Activated T-cell treated with anti-CD3 and anti-CD28 coated beads, Interleukin-2, amount 50 U/mL, for 72 hours (primary cell): ENCODE results near the gene RNASE13. TPM values are rescaled to one million over a fixed set of nuclear protein-coding genes. Genes with fewer than 3 reads are reported as not detected.
"Not testable (repeated sequence)": the region's sequence is repeated elsewhere in the genome, so short reads cannot be mapped to it uniquely, and the experiment has no call there.

ENCODE experiments used
- ATAC-seq, 2 donors: fragments of 150-1000 bp; cut with Tn5 transposase; replicated peaks in 1 of 2; 2 replicates each; pipeline ENCODE4 v1.10.0; 2021; ENCODE audit warnings: moderate library complexity in 2 of 2, mild to moderate bottlenecking in 1 of 2
- DNase-seq, 2 donors: peaks; one replicate each; pipeline ENCODE4 v3.0.0; 2021 to 2022; ENCODE audit warnings: mixed read lengths in 1 of 2
- H3K27ac Mint-ChIP-seq: one replicate; pipeline ENCODE4 v1.8.0; 2022; ENCODE audit warnings: mild to moderate bottlenecking, moderate library complexity, mixed read lengths
- H3K27me3 Mint-ChIP-seq: one replicate; pipeline ENCODE4 v1.8.0; 2022; ENCODE audit warnings: low read depth, mixed read lengths
- H3K36me3 Mint-ChIP-seq, 2 donors: one replicate each; pipeline ENCODE4 v1.8.0; 2022; ENCODE audit warnings: mixed read lengths in 2 of 2, mild to moderate bottlenecking in 1 of 2; ENCODE audit not compliant: insufficient read depth in 2 of 2
- H3K4me1 Mint-ChIP-seq: one replicate; pipeline ENCODE4 v1.8.0; 2022; ENCODE audit warnings: low read depth, mixed read lengths
- H3K4me3 Mint-ChIP-seq, 2 donors: one replicate each; pipeline ENCODE4 v1.8.0; 2022; ENCODE audit warnings: mild to moderate bottlenecking in 2 of 2, mixed read lengths in 2 of 2, moderate library complexity in 2 of 2
- H3K9me3 Mint-ChIP-seq, 2 donors: one replicate each; pipeline ENCODE4 v1.8.0; 2022; ENCODE audit warnings: mixed read lengths in 2 of 2
- total RNA-seq, 2 donors: library from RNA; stranded (reverse); gene quantifications; one replicate each; pipeline ENCODE4 v1.2.3, GENCODE V29; 2022

RNASE13 gene
- total RNA-seq, 2 donors from 2014 or later = not detected

DNA sequence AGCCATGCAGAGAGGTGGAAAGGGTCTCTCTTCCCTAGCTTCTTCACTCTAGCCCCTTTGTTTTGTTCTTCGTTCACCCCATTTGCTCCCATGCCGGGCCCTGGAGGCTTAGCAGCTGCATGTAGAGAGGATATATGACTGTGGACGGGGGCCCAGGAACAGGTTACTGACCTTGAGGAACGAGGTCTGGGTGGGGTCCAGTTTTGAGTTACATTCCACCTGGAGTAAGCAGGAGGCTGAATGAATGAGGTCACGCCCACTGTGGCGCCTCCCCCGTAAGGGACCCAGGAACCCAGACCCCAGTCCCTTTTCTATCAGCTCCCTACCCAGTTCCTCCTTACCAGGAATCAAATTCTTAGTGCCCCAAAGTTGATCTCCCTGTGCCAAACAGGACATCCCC lies 16.3 kb downstream of the RNASE13 start:
- no peak for ATAC-seq
- Mint-ChIP-seq H3K27ac (no peak overlapping the region), H3K27me3 (peaks cover 12% of the 10 kb centered on the region), H3K36me3 (no peaks in the 10 kb centered on the region), H3K9me3 (no peaks in the 10 kb centered on the region), H3K4me1 (no peaks in the 10 kb centered on the region), H3K4me3 (no peak overlapping the region)
- DNase-seq = no peak

GRCh38 chr14:21017528-21018245 lies 16.9 kb downstream of the RNASE13 start:
- Mint-ChIP-seq H3K4me3 (no peak overlapping the region), H3K27me3 (peaks cover 14% of the 10 kb centered on the region), H3K27ac (no peak overlapping the region), H3K9me3 (no peaks in the 10 kb centered on the region), H3K36me3 (no peaks in the 10 kb centered on the region), H3K4me1 (no peaks in the 10 kb centered on the region)
- DNase-seq = no peak
- ATAC-seq = no peak

DNA sequence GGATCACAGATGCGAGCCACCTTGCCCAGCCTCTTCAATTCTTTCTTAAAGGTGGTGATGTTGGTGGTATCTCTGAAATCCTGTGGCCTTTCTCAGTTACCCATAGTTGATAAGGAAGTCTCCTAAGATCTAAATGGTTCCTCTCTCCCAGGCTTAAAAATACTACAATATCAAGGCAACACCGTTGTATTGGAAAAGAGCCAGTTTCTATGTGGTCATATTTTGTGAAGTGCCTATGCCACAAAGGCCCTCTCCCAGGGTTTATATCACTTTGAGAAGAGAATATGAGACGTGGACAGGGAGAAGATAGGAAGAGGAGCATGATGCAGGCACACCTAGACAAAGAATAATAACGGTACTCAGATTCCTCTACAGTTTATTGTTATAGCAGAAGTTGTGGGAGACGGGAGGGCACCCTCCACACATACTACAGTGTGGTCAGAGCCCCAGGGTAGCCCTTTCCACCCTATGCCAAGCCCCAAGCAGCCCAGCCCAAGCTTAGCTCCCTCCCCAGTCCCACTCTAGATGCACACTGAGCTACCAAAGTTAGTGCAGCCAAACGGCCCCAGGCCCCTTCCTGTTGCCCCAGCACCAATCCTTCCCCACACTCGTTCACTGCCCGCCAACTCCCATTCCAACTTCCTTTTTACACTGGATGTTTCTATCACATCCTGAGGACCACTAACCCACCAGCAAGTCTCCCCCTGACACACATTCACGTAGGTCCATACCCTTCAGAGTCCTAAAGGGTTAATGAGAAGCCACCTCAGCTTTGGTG lies 18.0 kb downstream of the RNASE13 start:
- no peak overlapping the region for H3K27ac Mint-ChIP-seq
- H3K27me3 Mint-ChIP-seq = peaks cover 17% of the 10 kb centered on the region
- no peaks in the 10 kb centered on the region for H3K9me3 Mint-ChIP-seq
- no peaks in the 10 kb centered on the region for H3K4me1 Mint-ChIP-seq
- no peak for DNase-seq
- no peak for ATAC-seq
- H3K36me3 Mint-ChIP-seq = no peaks in the 10 kb centered on the region
- H3K4me3 Mint-ChIP-seq = no peak overlapping the region

GRCh38 chr14:21015312-21015711 lies 19.3 kb downstream of the RNASE13 start:
- Mint-ChIP-seq H3K9me3 (no peaks in the 10 kb centered on the region), H3K36me3 (no peaks in the 10 kb centered on the region), H3K4me1 (no peaks in the 10 kb centered on the region), H3K27me3 (peaks cover 20% of the 10 kb centered on the region), H3K4me3 (no peak overlapping the region), H3K27ac (no peak overlapping the region)
- no peak for ATAC-seq
- DNase-seq = no peak

DNA sequence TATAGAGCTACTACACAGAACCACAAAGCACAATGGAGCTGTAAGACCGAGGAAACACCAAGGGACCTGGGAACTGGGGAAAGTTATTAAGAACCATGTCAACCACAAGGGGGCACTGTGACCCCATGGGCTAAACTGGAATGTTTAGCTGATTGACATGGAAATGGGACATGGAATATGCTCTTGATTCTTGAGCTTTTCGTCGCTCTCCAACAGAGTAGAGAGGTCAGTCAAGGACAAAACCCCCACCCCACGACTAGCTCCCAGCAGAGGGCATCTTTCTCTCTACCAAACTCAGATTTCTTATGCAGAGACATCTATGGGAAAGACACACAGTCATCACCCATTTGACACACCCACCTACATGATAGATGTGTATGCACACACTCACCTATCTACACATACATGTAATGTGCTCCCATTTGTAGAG lies 19.8 kb downstream of the RNASE13 start:
- Mint-ChIP-seq H3K4me1 (no peaks in the 10 kb centered on the region), H3K36me3 (no peaks in the 10 kb centered on the region), H3K4me3 (no peak overlapping the region), H3K27ac (no peak overlapping the region), H3K9me3 (no peaks in the 10 kb centered on the region), H3K27me3 (peaks cover 20% of the 10 kb centered on the region)
- ATAC-seq (peak; percentile 73 to 74), DNase-seq (peak; percentile 74 to 83)

- no peaks in the 10 kb centered on the region for H3K36me3 Mint-ChIP-seq
- no peaks in the 10 kb centered on the region for H3K4me1 Mint-ChIP-seq
- no peaks in the 10 kb centered on the region for H3K9me3 Mint-ChIP-seq
- DNase-seq (no peak), ATAC-seq (no peak)
- H3K27me3 Mint-ChIP-seq = peaks cover 20% of the 10 kb centered on the region
- no peak overlapping the region for H3K27ac Mint-ChIP-seq
- no peak overlapping the region for H3K4me3 Mint-ChIP-seq
Observed at GRCh38 chr14:21011136-21011535, 23.5 kb downstream of the RNASE13 start.

DNA sequence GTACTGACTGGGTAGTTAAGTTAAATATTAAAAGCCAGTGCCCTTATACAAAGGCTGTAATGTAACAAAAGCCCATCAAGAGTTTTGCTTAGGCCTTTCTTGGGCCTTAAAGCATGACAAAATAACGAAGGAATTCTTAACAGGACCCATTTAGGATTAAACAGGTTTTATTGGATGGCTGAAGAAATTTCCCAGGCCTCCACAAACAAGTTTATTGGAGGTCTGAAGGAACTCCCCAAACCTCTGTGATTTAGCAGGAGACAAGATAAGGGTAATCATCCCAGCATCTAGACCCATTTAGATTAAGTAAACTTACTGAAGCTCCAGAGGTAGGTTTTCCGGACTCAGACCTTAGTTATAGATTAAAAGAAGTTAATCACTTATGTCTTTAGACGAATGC lies 24.9 kb downstream of the RNASE13 start:
- not testable (repeated sequence) for H3K9me3 Mint-ChIP-seq, H3K27ac Mint-ChIP-seq, H3K4me3 Mint-ChIP-seq, H3K4me1 Mint-ChIP-seq, ATAC-seq, H3K36me3 Mint-ChIP-seq, DNase-seq
- H3K27me3 Mint-ChIP-seq = peaks cover 20% of the 10 kb centered on the region

DNA sequence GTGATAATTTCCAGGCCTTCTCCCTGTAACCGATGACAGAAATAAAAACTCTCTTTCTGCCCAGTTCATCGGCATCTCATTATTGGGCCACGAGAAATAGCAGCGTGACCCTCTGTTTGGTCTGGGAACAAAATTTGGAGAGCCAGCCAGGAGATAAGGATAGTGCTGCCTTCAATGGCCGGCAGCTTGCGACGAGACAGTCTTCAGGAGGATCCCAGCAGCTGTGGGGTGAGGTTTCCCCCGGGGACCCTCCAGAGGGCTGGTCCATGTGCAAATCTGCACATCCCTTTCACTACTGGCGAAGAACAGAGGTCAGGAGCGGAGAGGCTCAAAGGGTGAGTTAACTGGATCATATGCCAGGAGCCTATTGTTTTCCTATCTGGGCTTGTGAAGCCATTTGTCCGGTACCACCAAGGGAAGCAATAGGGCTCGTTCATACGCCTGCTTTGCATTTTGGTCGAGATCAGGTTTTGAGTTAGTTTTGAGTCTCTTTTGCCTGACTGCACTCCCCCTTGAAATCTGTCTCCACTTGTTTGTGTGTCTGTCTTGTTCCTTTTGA lies 30.7 kb downstream of the RNASE13 start:
- no peaks in the 10 kb centered on the region for H3K4me1 Mint-ChIP-seq
- DNase-seq (no peak), ATAC-seq (no peak)
- no peaks in the 10 kb centered on the region for H3K27me3 Mint-ChIP-seq
- H3K36me3 Mint-ChIP-seq = no peaks in the 10 kb centered on the region
- H3K27ac Mint-ChIP-seq = no peak overlapping the region
- H3K9me3 Mint-ChIP-seq = no peaks in the 10 kb centered on the region
- no peak overlapping the region for H3K4me3 Mint-ChIP-seq

- DNase-seq (no peak), ATAC-seq (no peak)
- no peak overlapping the region for H3K4me3 Mint-ChIP-seq
- H3K27me3 Mint-ChIP-seq = no peaks in the 10 kb centered on the region
- peaks cover 4% of the 10 kb centered on the region for H3K4me1 Mint-ChIP-seq
- H3K9me3 Mint-ChIP-seq = no peaks in the 10 kb centered on the region
- H3K36me3 Mint-ChIP-seq = peaks cover 0 to 6% of the 10 kb centered on the region in 2 donors
- no peak overlapping the region for H3K27ac Mint-ChIP-seq
Observed at GRCh38 chr14:21001218-21001617, 33.4 kb downstream of the RNASE13 start.

DNA sequence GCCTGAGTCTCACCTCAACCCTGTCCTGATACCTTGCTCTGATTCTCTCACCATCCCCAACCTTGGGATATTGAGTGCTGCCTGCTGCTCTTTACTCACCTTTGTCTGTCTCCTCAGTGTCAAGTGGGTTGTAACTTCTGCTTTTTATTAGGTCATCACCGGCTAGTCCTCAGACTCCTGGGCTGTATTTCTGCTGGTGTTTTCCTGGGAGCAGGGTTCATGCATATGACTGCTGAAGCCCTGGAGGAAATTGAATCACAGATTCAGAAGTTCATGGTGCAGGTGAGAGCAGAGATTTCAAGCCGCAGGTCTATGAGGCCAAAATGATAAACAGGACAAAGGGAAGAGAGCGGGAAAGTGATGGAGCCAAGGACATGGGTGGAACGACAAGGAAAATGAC lies 35.0 kb downstream of the RNASE13 start:
- Mint-ChIP-seq H3K27ac (no peak overlapping the region), H3K4me1 (peaks cover 7% of the 10 kb centered on the region), H3K9me3 (no peaks in the 10 kb centered on the region), H3K4me3 (no peak overlapping the region), H3K27me3 (no peaks in the 10 kb centered on the region), H3K36me3 (peaks cover 0 to 10% of the 10 kb centered on the region in 2 donors)
- DNase-seq = no peak
- ATAC-seq = no peak

DNA sequence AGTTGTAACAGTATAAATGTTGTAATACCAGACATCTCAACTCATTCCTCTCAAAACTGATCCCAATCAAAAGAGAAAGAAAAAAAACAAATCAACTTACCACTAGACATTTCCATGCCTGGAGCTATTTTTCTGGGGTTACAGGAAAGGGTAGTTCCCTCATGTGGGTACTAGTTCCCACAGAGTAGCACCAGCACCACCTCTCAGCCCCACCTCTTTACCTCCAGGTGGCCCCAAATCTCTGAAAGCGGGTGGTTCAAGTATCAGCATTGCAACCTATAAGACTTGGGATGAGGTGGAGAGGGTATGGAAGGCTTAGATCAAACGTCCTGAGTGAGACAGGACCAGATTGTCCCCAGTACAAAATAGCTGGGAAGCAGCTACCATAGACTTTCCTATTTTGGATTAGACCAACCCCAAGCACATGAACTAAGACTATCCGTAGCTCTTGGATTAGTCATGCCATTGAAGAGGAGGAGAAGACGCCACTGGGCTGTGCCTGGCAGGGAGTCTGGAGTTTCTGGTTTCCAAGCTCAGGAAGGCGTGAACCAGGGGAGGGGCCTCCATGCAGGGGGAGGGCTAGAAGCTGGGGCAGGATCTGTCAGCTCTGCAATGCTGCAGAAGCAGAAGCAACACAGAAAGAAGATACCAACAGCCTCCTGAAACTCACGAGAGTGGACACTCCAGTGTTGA lies 35.8 kb downstream of the RNASE13 start, which contains the start of gene SLC39A2:
SLC39A2 (plus strand) TSS at position 620 of the 693 bp plus-strand sequence. CDS start 154 bp downstream, outside the sequence.
- Mint-ChIP-seq H3K36me3 (peaks cover 4 to 13% of the 10 kb centered on the region in 2 donors), H3K27ac (no peak within 1 kb of the TSS), H3K4me3 (no peak within 1 kb of the TSS), H3K4me1 (peaks cover 7% of the 10 kb centered on the region), H3K27me3 (no peaks in the 10 kb centered on the region), H3K9me3 (no peaks in the 10 kb centered on the region)
- ATAC-seq (no peak), DNase-seq (no peak)

- peaks cover 5 to 14% of the 10 kb centered on the region in 2 donors for H3K36me3 Mint-ChIP-seq
- peaks cover 7% of the 10 kb centered on the region for H3K4me1 Mint-ChIP-seq
- H3K4me3 Mint-ChIP-seq = no peak overlapping the region
- H3K9me3 Mint-ChIP-seq = no peaks in the 10 kb centered on the region
- DNase-seq (no peak), ATAC-seq (no peak)
- H3K27me3 Mint-ChIP-seq = no peaks in the 10 kb centered on the region
- no peak overlapping the region for H3K27ac Mint-ChIP-seq
Observed at GRCh38 chr14:20998139-20998538, 36.5 kb downstream of the RNASE13 start.

DNA sequence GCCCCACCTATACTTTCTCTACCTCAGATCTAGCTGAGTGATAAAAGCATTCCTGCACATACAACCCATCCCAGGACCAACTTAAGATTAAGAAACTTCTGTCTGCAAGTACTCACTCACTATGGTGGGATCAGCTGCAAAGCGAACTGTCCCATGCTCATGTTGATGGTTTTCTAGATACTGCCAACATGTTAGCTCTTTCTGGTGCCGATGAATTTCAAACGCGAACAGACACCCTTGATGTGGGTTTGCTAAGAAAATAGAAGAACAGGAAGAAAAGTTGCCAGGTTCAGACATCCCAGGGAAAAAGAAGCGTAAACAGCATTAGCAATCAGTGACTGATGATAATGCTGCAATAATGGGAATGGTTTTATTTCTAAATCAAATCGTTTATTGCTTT lies 37.0 kb downstream of the RNASE13 start:
- Mint-ChIP-seq H3K4me3 (no peak overlapping the region), H3K36me3 (peaks cover 7 to 14% of the 10 kb centered on the region in 2 donors), H3K27me3 (no peaks in the 10 kb centered on the region), H3K4me1 (peaks cover 7% of the 10 kb centered on the region), H3K27ac (no peak overlapping the region), H3K9me3 (no peaks in the 10 kb centered on the region)
- no peak for DNase-seq
- no peak for ATAC-seq
